GM21447 (cell line): Measurements from ENCODE around the gene TUBGCP6.

Experiments used
- ATAC-seq: cut with Tn5 transposase; IDR thresholded peaks from one replicate; pipeline ENCODE4 v1.9.1; 2021; ENCODE audit not compliant: unreplicated experiment

The TUBGCP6 gene

GRCh38 chr22:50252082-50253045 lies 7.5 kb upstream of the TUBGCP6 start:
- no peak for ATAC-seq

- no peak for ATAC-seq
These were observed 6.8 kb upstream of the TUBGCP6 start for GRCh38 chr22:50251477-50252081.

- peak; percentile 63 for ATAC-seq
These were observed 6.0 kb upstream of the TUBGCP6 start, which contains the start of gene HDAC10 for GRCh38 chr22:50250555-50251476. TSS of gene HDAC10 (minus strand) at chr22:50251265. CDS start at chr22:50251032, 233 bp downstream.

- ATAC-seq = no peak
These were observed 5.4 kb upstream of the TUBGCP6 start for GRCh38 chr22:50250249-50250554.

- ATAC-seq = no peak
These were observed 4.8 kb upstream of the TUBGCP6 start for GRCh38 chr22:50249341-50250248.

GRCh38 chr22:50248196-50249081 lies 3.6 kb upstream of the TUBGCP6 start:
- no peak for ATAC-seq

- no peak for ATAC-seq
These were observed 2.9 kb upstream of the TUBGCP6 start for GRCh38 chr22:50247748-50248147.

- no peak for ATAC-seq
These were observed 1.7 kb upstream of the TUBGCP6 start for GRCh38 chr22:50246242-50247175.

GRCh38 chr22:50245214-50246072 lies 620 bp upstream of the TUBGCP6 start:
- peak; percentile 2 for ATAC-seq

- no peak for ATAC-seq
These were observed 971 bp downstream of the TUBGCP6 start for GRCh38 chr22:50243685-50244419.

- no peak for ATAC-seq
These were observed 2.3 kb downstream of the TUBGCP6 start for GRCh38 chr22:50242406-50242949.

- no peak for ATAC-seq
These were observed 6.1 kb downstream of the TUBGCP6 start for GRCh38 chr22:50238755-50239154.

GRCh38 chr22:50236731-50237409 lies 8.0 kb downstream of the TUBGCP6 start:
- no peak for ATAC-seq

GRCh38 chr22:50233223-50233622 lies 11.6 kb downstream of the TUBGCP6 start:
- ATAC-seq = no peak

GRCh38 chr22:50232481-50233151 lies 12.2 kb downstream of the TUBGCP6 start:
- ATAC-seq = no peak
